Natural killer cell treated with Interleukin-12 subunit alpha and Interleukin-12 subunit beta and Interleukin-15 and Interleukin-18, amount 100 ng/mL, for 72 hours (primary cell): Measurements from ENCODE around the gene OR1J4. TPM values are rescaled to one million over a fixed set of nuclear protein-coding genes. Genes with fewer than 3 reads are reported as not detected.
"Not testable (repeated sequence)": the region's sequence is repeated elsewhere in the genome, so short reads cannot be mapped to it uniquely, and the experiment has no call there.

ENCODE experiments used
- ATAC-seq, 2 donors: fragments of 150-1000 bp; cut with Tn5 transposase in 1 of 2; sonication (Bioruptor Pico), chemical (Tn5 transposase) in 1 of 2; 2 replicates each; pipeline ENCODE4 v1.10.0; 2021
- DNase-seq: peaks from one replicate; pipeline ENCODE4 v3.0.0; 2022; ENCODE audit warnings: low spot score
- H3K27ac Mint-ChIP-seq, 2 donors: 1 replicate in 1 of 2; 2 replicates in 1 of 2; pipeline ENCODE4 v1.8.0; 2022; ENCODE audit warnings: mixed read lengths in 2 of 2, mild to moderate bottlenecking in 1 of 2, moderate library complexity in 1 of 2
- H3K27me3 Mint-ChIP-seq, 2 donors: 1 replicate in 1 of 2; 2 replicates in 1 of 2; pipeline ENCODE4 v1.8.0; 2022; ENCODE audit warnings: mixed read lengths in 2 of 2
- H3K36me3 Mint-ChIP-seq: one replicate; pipeline ENCODE4 v1.8.0; 2022; ENCODE audit warnings: mixed read lengths
- H3K4me1 Mint-ChIP-seq, 2 donors: 1 replicate in 1 of 2; 2 replicates in 1 of 2; pipeline ENCODE4 v1.8.0; 2022; ENCODE audit warnings: low read depth in 2 of 2, mixed read lengths in 2 of 2, mild to moderate bottlenecking in 1 of 2
- H3K4me3 Mint-ChIP-seq: one replicate; pipeline ENCODE4 v1.8.0; 2022; ENCODE audit warnings: mixed read lengths
- H3K9me3 Mint-ChIP-seq: 2 replicates; pipeline ENCODE4 v1.8.0; 2022; ENCODE audit warnings: mixed read lengths
- total RNA-seq, 2 donors: library from RNA; stranded (reverse); gene quantifications; one replicate each; pipeline ENCODE4 v1.2.3, GENCODE V29; 2022

The OR1J4 gene, protein sequence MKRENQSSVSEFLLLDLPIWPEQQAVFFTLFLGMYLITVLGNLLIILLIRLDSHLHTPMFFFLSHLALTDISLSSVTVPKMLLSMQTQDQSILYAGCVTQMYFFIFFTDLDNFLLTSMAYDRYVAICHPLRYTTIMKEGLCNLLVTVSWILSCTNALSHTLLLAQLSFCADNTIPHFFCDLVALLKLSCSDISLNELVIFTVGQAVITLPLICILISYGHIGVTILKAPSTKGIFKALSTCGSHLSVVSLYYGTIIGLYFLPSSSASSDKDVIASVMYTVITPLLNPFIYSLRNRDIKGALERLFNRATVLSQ
- total RNA-seq: not detected

GRCh38 chr9:122518841-122519240 lies at the start of gene OR1J4:
TSS of gene OR1J4 (plus strand) at chr9:122519141. CDS start at chr9:122519141, 0 bp downstream.
- Mint-ChIP-seq H3K27me3 (peaks cover 14 to 25% of the 10 kb centered on the region in 2 donors), H3K4me3 (no peak within 1 kb of the TSS), H3K36me3 (no peaks in the 10 kb centered on the region), H3K4me1 (no peaks in the 10 kb centered on the region), H3K9me3 (no peaks in the 10 kb centered on the region), H3K27ac (no peak within 1 kb of the TSS)
- ATAC-seq: peak in 1 of 2 donors; percentile 28
- no peak for DNase-seq

DNA sequence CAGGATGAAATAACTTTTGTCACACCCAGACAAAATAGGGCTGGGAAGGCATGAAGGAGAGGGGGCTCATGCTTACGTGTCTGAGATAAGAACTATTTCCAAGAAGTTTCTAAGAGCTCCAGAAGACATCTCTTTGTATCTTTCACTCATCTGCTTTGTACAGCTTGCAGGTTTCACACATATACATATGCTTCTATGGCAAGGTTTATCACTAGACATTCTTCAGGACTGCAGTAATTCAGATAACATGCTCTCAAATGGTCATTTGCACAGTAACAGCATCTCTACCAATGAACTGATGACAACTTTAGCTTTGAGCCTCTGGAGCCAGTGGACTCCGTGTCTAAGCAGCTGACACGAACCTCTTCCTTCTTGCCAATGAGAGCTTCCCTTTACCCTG lies 44.4 kb upstream of the OR1J4 start:
- H3K4me3 Mint-ChIP-seq: no peak overlapping the region
- H3K9me3 Mint-ChIP-seq: no peaks in the 10 kb centered on the region
- H3K27me3 Mint-ChIP-seq: peaks cover 24 to 39% of the 10 kb centered on the region in 2 donors
- ATAC-seq (no peak), DNase-seq (no peak)
- no peak overlapping the region for H3K27ac Mint-ChIP-seq
- H3K36me3 Mint-ChIP-seq: no peaks in the 10 kb centered on the region
- H3K4me1 Mint-ChIP-seq: no peaks in the 10 kb centered on the region

- Mint-ChIP-seq H3K9me3 (no peaks in the 10 kb centered on the region), H3K4me1 (no peaks in the 10 kb centered on the region), H3K27ac (no peak overlapping the region), H3K36me3 (no peaks in the 10 kb centered on the region), H3K27me3 (peaks cover 23 to 39% of the 10 kb centered on the region in 2 donors), H3K4me3 (no peak overlapping the region)
- DNase-seq: no peak
- ATAC-seq: no peak
Measured at GRCh38 chr9:122475717-122476116, 43.2 kb upstream of the OR1J4 start.

- no peaks in the 10 kb centered on the region for H3K36me3 Mint-ChIP-seq
- DNase-seq (no peak), ATAC-seq (peak in 1 of 2 donors; percentile 41)
- no peaks in the 10 kb centered on the region for H3K9me3 Mint-ChIP-seq
- H3K27ac Mint-ChIP-seq: no peak overlapping the region
- no peaks in the 10 kb centered on the region for H3K4me1 Mint-ChIP-seq
- no peak overlapping the region for H3K4me3 Mint-ChIP-seq
- peaks cover 28 to 48% of the 10 kb centered on the region in 2 donors for H3K27me3 Mint-ChIP-seq
Measured at GRCh38 chr9:122477346-122477745, 41.6 kb upstream of the OR1J4 start.

GRCh38 chr9:122477826-122478225 lies 41.1 kb upstream of the OR1J4 start, which contains the start of gene OR1J1:
TSS of gene OR1J1 (minus strand) at chr9:122477926. CDS start at chr9:122477926, 0 bp downstream.
- H3K4me1 Mint-ChIP-seq: no peaks in the 10 kb centered on the region
- DNase-seq (no peak), ATAC-seq (no peak)
- no peak within 1 kb of the TSS for H3K4me3 Mint-ChIP-seq
- no peaks in the 10 kb centered on the region for H3K36me3 Mint-ChIP-seq
- H3K27me3 Mint-ChIP-seq: peaks cover 31 to 53% of the 10 kb centered on the region in 2 donors
- no peaks in the 10 kb centered on the region for H3K9me3 Mint-ChIP-seq
- H3K27ac Mint-ChIP-seq: no peak within 1 kb of the TSS

DNA sequence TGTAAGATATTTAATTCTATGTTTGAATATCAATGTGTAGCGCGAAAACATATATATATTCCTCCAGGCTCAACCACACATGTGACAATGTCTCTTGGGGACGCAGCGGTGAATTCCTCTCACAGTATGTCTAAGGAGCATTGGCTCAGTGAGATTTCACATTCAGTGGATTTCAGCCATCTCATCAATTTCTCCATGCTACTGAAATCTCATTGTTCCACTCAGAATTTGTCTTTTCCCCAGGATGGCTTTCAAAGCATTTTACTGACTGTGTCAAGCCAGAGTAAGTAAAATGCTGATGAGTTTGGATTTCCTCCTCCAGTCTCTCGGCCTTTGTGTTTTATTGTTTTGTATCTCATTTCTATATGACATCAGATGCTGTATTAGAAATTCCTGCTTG lies 39.9 kb upstream of the OR1J4 start:
- H3K9me3 Mint-ChIP-seq: no peaks in the 10 kb centered on the region

DNA sequence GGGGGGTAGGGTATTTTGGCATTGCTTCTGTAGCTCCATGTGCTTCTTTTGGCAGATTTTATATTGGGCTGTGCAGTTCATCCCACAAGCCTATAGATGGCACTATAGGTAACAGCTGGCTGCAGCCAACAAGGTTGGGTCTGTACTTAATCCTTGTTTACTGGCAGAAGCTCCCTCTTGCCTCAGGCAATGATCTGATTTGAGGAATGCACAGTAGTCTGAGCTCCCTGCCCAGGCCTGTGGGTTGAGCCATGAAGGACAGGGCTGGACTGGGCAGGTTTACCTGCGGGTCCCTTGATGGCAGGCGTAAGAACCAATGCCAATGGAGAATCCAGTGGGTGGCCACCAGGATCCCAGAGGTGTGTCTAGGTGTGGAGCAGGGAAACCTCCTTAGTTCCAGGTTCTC lies 20.1 kb upstream of the OR1J4 start:
- Mint-ChIP-seq H3K4me1 (no peaks in the 10 kb centered on the region), H3K4me3 (no peak overlapping the region), H3K27me3 (peaks cover 26 to 35% of the 10 kb centered on the region in 2 donors), H3K36me3 (no peaks in the 10 kb centered on the region), H3K9me3 (no peaks in the 10 kb centered on the region), H3K27ac (no peak overlapping the region)
- ATAC-seq: no peak
- DNase-seq: no peak

More for the DNA sequence above, 39.9 kb upstream of the OR1J4 start:
- H3K36me3 Mint-ChIP-seq: no peaks in the 10 kb centered on the region
- no peak for DNase-seq
- H3K4me3 Mint-ChIP-seq: no peak overlapping the region
- H3K4me1 Mint-ChIP-seq: no peaks in the 10 kb centered on the region
- no peak overlapping the region for H3K27ac Mint-ChIP-seq
- peaks cover 29 to 49% of the 10 kb centered on the region in 2 donors for H3K27me3 Mint-ChIP-seq
- ATAC-seq: no peak

DNA sequence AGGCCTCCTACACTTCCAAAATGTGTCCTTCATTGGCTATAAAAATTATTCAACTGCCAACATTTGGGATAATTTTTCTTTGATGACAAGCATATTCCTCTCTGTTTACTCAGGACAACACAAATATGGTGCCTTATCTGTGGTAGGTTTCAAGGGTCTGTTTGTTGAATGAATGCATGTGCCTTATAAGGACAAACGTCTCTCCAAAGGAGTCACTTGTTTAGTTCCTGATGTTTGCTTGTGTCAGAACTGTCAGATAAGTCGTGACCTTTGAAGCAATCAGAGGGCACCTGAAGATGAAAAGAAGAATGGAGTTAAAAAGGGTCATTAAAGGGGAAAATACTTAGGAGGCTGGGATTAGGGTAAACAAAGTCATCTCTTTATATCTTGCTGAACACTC lies 12.0 kb upstream of the OR1J4 start:
- H3K4me3 Mint-ChIP-seq: no peak overlapping the region
- DNase-seq: no peak
- H3K27me3 Mint-ChIP-seq: peaks cover 28 to 33% of the 10 kb centered on the region in 2 donors
- H3K4me1 Mint-ChIP-seq: no peaks in the 10 kb centered on the region
- no peaks in the 10 kb centered on the region for H3K9me3 Mint-ChIP-seq
- H3K27ac Mint-ChIP-seq: no peak overlapping the region
- no peak for ATAC-seq
- no peaks in the 10 kb centered on the region for H3K36me3 Mint-ChIP-seq

- H3K9me3 Mint-ChIP-seq: no peaks in the 10 kb centered on the region
- no peaks in the 10 kb centered on the region for H3K36me3 Mint-ChIP-seq
- DNase-seq (no peak), ATAC-seq (no peak)
- no peak within 1 kb of the TSS for H3K27ac Mint-ChIP-seq
- peaks cover 30 to 32% of the 10 kb centered on the region in 2 donors for H3K27me3 Mint-ChIP-seq
- no peaks in the 10 kb centered on the region for H3K4me1 Mint-ChIP-seq
- no peak within 1 kb of the TSS for H3K4me3 Mint-ChIP-seq
Measured at GRCh38 chr9:122510502-122510901, 8.4 kb upstream of the OR1J4 start, which contains the start of gene OR1J2. TSS of gene OR1J2 (plus strand) at chr9:122510802. CDS start at chr9:122510802, 0 bp downstream.

DNA sequence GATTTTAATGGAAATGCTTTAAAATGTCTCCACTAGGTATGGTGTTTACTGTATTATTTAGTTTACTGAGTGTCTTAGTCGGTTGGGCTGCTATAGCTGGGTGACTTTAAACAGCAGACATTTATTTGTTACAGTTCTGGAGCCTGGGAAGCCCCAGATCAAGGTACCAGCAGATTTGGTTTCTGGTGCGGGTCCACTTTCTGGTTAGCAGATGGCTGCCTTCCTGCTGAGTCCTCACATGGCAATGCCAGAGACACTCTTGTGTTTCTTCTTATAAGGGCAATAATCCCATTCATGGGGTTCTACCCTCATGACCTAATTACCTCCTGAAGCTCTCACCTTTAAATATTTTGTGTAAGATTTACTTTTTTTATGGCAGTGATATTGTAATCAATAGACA lies 715 bp upstream of the OR1J4 start:
- no peak for DNase-seq
- no peak for ATAC-seq
- Mint-ChIP-seq H3K4me3 (no peak overlapping the region), H3K27ac (no peak overlapping the region), H3K36me3 (no peaks in the 10 kb centered on the region), H3K9me3 (no peaks in the 10 kb centered on the region), H3K27me3 (peaks cover 10 to 22% of the 10 kb centered on the region in 2 donors), H3K4me1 (no peaks in the 10 kb centered on the region)

DNA sequence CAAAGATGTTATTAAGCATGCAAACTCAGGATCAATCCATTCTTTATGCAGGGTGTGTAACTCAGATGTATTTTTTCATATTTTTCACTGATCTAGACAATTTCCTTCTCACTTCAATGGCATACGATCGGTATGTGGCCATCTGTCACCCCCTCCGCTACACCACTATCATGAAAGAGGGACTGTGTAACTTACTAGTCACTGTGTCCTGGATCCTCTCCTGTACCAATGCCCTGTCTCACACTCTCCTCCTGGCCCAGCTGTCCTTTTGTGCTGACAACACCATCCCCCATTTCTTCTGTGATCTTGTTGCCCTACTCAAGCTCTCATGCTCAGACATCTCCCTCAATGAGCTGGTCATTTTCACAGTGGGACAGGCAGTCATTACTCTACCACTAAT lies 435 bp downstream of the OR1J4 start:
- Mint-ChIP-seq H3K36me3 (no peaks in the 10 kb centered on the region), H3K9me3 (no peaks in the 10 kb centered on the region), H3K27me3 (peaks cover 15 to 26% of the 10 kb centered on the region in 2 donors), H3K4me1 (no peaks in the 10 kb centered on the region), H3K27ac (no peak overlapping the region), H3K4me3 (no peak overlapping the region)
- DNase-seq (no peak), ATAC-seq (no peak)

GRCh38 chr9:122526602-122527001 lies 7.7 kb downstream of the OR1J4 start:
- H3K4me3 Mint-ChIP-seq: no peak overlapping the region
- peaks cover 23 to 28% of the 10 kb centered on the region in 2 donors for H3K27me3 Mint-ChIP-seq
- H3K36me3 Mint-ChIP-seq: no peaks in the 10 kb centered on the region
- ATAC-seq (no peak), DNase-seq (no peak)
- H3K4me1 Mint-ChIP-seq: no peaks in the 10 kb centered on the region
- H3K27ac Mint-ChIP-seq: no peak overlapping the region
- H3K9me3 Mint-ChIP-seq: no peaks in the 10 kb centered on the region

DNA sequence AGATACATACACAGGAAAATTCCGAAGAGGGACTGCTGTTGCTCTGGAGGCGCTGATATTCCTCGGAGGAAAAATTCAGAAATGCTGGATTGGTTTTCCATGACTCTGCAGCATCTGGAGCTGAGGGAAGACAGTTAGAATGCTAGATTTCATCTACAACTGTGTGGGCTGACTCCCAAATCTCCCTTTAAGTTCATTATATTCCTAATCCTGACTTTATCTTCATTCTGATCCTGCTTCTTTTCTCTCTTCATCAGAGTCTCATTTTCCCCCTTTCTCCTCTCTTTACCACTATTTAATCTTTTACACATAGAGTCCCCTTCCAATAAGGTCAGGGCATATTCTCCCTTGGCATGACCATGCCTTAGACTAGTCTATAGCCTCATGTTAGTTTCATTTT lies 8.3 kb downstream of the OR1J4 start, which contains the start of gene OR1N1:
OR1N1 (minus strand) TSS at position 101 of the 400 bp plus-strand sequence; CDS start at position 101, 0 bp downstream.
- ATAC-seq (no peak), DNase-seq (no peak)
- Mint-ChIP-seq H3K27me3 (peaks cover 23 to 28% of the 10 kb centered on the region in 2 donors), H3K27ac (no peak within 1 kb of the TSS), H3K4me3 (no peak within 1 kb of the TSS), H3K36me3 (no peaks in the 10 kb centered on the region), H3K9me3 (no peaks in the 10 kb centered on the region), H3K4me1 (no peaks in the 10 kb centered on the region)

DNA sequence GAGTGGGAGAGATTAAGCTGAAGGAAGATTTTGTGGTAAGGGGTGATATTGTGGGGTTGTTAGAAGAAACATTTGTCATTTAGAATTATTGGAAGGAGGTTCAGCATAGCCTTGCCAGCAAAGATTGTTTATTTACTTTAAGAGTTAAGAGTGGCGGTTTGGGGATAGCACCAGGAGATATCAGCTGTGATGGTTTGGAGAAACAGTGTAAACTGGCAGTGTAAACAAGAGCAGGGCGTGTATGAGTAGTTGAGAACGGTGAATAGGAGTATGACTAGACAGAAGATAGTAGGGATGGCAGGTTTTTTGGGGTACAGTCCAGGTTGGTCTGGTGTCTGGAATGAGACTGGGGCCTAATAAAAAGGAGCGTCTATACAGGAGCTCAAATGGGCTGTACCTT lies 12.2 kb downstream of the OR1J4 start:
- not testable (repeated sequence) for H3K4me1 Mint-ChIP-seq, H3K36me3 Mint-ChIP-seq, H3K27ac Mint-ChIP-seq, ATAC-seq, DNase-seq, H3K4me3 Mint-ChIP-seq, H3K9me3 Mint-ChIP-seq
- peaks cover 19 to 42% of the 10 kb centered on the region in 2 donors for H3K27me3 Mint-ChIP-seq
